ENCODE measurements around the gene ZNF407. TPM values are rescaled to one million over a fixed set of nuclear protein-coding genes. Genes with fewer than 3 reads are reported as not detected.

Gene ZNF407
- total RNA-seq, 1 donor from 2014 or later = 26.7 TPM

GRCh38 chr18:74928194-74928968 lies 330.7 kb downstream of the ZNF407 start:
- ChIA-PET POLR2A (no interaction called here), CTCF (no interaction called here)
- ATAC-seq (ENCODE audit: low read depth) = no peak

DNA sequence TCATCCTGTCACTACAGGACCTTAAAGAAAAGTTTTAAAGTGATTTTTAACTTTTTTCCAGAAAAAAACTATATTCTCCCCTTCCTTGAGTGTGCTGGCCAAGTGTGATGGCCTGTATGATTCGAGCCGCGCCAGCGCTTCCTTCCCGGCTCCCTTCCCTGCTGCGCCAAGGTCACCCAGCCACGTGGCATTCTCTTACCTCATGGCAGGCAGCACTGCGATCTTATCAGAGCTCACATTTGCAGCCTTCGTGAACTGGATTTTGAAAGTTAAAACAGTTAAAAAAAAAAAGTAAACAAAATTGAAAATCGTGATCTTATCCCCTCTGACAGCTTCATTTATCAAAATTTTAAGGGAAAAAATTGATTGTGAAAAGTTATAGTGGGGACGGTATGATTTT lies 331.4 kb downstream of the ZNF407 start:
- ChIA-PET CTCF (no interaction called here), POLR2A (no interaction called here)
- DNase-seq (no peak), ATAC-seq (ENCODE audit: low read depth) (no peak)
- Mint-ChIP-seq H3K27ac (no peak overlapping the region), H3K4me3 (no peak overlapping the region), H3K4me1 (no peaks in the 10 kb centered on the region), H3K9me3 (no peaks in the 10 kb centered on the region), H3K27me3 (no peaks in the 10 kb centered on the region), H3K36me3 (ENCODE audit: low read depth) (peaks cover 29% of the 10 kb centered on the region)
- intact Hi-C loops (cut with micrococcal nuclease) = no loop called here
- TF ChIP-seq CTCF (IDR thresholded peaks at IDR 0.05) = no peak

More at GRCh38 chr18:74928194-74928968, 330.7 kb downstream of the ZNF407 start:
- no peak for TF ChIP-seq CTCF (IDR thresholded peaks at IDR 0.05)
- intact Hi-C loops (cut with micrococcal nuclease) = no loop called here
- no peak overlapping the region for H3K27ac Mint-ChIP-seq
- H3K4me1 Mint-ChIP-seq = no peaks in the 10 kb centered on the region
- H3K9me3 Mint-ChIP-seq = no peaks in the 10 kb centered on the region
- DNase-seq = no peak
- no peaks in the 10 kb centered on the region for H3K27me3 Mint-ChIP-seq
- no peak overlapping the region for H3K4me3 Mint-ChIP-seq
- peaks cover 30% of the 10 kb centered on the region for H3K36me3 Mint-ChIP-seq (ENCODE audit: low read depth)

GRCh38 chr18:74930616-74931015 lies 332.9 kb downstream of the ZNF407 start:
- POLR2A ChIA-PET = no interaction called here
- DNase-seq (no peak), ATAC-seq (ENCODE audit: low read depth) (no peak)
- no peaks in the 10 kb centered on the region for H3K4me1 Mint-ChIP-seq
- CTCF ChIA-PET = no interaction called here
- no peak overlapping the region for H3K27ac Mint-ChIP-seq
- no peaks in the 10 kb centered on the region for H3K27me3 Mint-ChIP-seq
- peaks cover 29% of the 10 kb centered on the region for H3K36me3 Mint-ChIP-seq (ENCODE audit: low read depth)
- H3K9me3 Mint-ChIP-seq = no peaks in the 10 kb centered on the region
- H3K4me3 Mint-ChIP-seq = no peak overlapping the region
- intact Hi-C loops (cut with micrococcal nuclease) = no loop called here
- no peak for TF ChIP-seq CTCF (IDR thresholded peaks at IDR 0.05)

GRCh38 chr18:74933930-74934329 lies 336.3 kb downstream of the ZNF407 start:
- Mint-ChIP-seq H3K27me3 (no peaks in the 10 kb centered on the region), H3K36me3 (ENCODE audit: low read depth) (peaks cover 17% of the 10 kb centered on the region), H3K4me1 (no peaks in the 10 kb centered on the region), H3K27ac (no peak overlapping the region), H3K4me3 (no peak overlapping the region), H3K9me3 (no peaks in the 10 kb centered on the region)
- DNase-seq (no peak), ATAC-seq (ENCODE audit: low read depth) (no peak)
- intact Hi-C loops (cut with micrococcal nuclease) = no loop called here
- ChIA-PET POLR2A (no interaction called here), CTCF (no interaction called here)
- no peak for TF ChIP-seq CTCF (IDR thresholded peaks at IDR 0.05)

GRCh38 chr18:74935434-74935833 lies 337.8 kb downstream of the ZNF407 start:
- intact Hi-C loops (cut with micrococcal nuclease) = no loop called here
- CTCF ChIA-PET = interaction anchor here (0.7 kb wide), 1 partner anchor 17 kb away, joined by 3 read pairs; no protein-coding TSS in a partner anchor
- peaks cover 3% of the 10 kb centered on the region for H3K4me1 Mint-ChIP-seq

More at GRCh38 chr18:74935434-74935833, 337.8 kb downstream of the ZNF407 start:
- TF ChIP-seq CTCF (IDR thresholded peaks at IDR 0.05) = no peak
- no peak overlapping the region for H3K4me3 Mint-ChIP-seq
- H3K9me3 Mint-ChIP-seq = no peaks in the 10 kb centered on the region
- no peaks in the 10 kb centered on the region for H3K27me3 Mint-ChIP-seq
- no peak for DNase-seq
- no peak for ATAC-seq (ENCODE audit: low read depth)
- H3K27ac Mint-ChIP-seq = no peak overlapping the region
- H3K36me3 Mint-ChIP-seq (ENCODE audit: low read depth) = peaks cover 13% of the 10 kb centered on the region
- POLR2A ChIA-PET = no interaction called here
